Activated CD4-positive, alpha-beta T cell treated with anti-CD3 and anti-CD28 coated beads, Interleukin-2, amount 10 ng/mL, durations not matched to agents 7 days and 5 days (primary cell): ENCODE data around the gene TMEM81. TPM values are rescaled to one million over a fixed set of nuclear protein-coding genes. Genes with fewer than 3 reads are reported as not detected.

Experiments used
- CTCF ChIA-PET: fragments of 350-600 bp; sonication (Branson Sonifier 250); formaldehyde crosslinking; loops from one replicate; lab custom pipeline; 2021; ENCODE audit warnings: antibody characterized with exemption; lab: Charles Lee
- POLR2A ChIA-PET: fragments of 350-600 bp; sonication (Branson Sonifier 250); formaldehyde crosslinking; loops from one replicate; lab custom pipeline; 2021; ENCODE audit warnings: antibody characterized with exemption; lab: Charles Lee
- DNase-seq: peaks from one replicate; pipeline ENCODE4 v3.0.0-alpha.2; 2020
- H3K27ac Mint-ChIP-seq: one replicate; pipeline ENCODE4 v1.8.0; 2021; ENCODE audit warnings: mild to moderate bottlenecking, moderate library complexity, mixed read lengths
- H3K27me3 Mint-ChIP-seq: one replicate; pipeline ENCODE4 v1.8.0; 2021; ENCODE audit warnings: mixed read lengths
- H3K36me3 Mint-ChIP-seq: one replicate; pipeline ENCODE4 v1.8.0; 2021; ENCODE audit warnings: low read depth, mixed read lengths
- H3K4me1 Mint-ChIP-seq: one replicate; pipeline ENCODE4 v1.8.0; 2021; ENCODE audit warnings: mixed read lengths
- H3K4me3 Mint-ChIP-seq: one replicate; pipeline ENCODE4 v1.8.0; 2021; ENCODE audit warnings: mild to moderate bottlenecking, moderate library complexity, mixed read lengths
- H3K9me3 Mint-ChIP-seq: one replicate; pipeline ENCODE4 v1.8.0; 2021; ENCODE audit warnings: mixed read lengths
- total RNA-seq, 2 experiments: library from RNA; stranded (reverse); gene quantifications; one replicate each; pipeline ENCODE4 v1.2.3, GENCODE V29; 2021

TMEM81 gene
- total RNA-seq, 2 experiments from 2014 or later = 2.4 to 2.9 TPM

DNA sequence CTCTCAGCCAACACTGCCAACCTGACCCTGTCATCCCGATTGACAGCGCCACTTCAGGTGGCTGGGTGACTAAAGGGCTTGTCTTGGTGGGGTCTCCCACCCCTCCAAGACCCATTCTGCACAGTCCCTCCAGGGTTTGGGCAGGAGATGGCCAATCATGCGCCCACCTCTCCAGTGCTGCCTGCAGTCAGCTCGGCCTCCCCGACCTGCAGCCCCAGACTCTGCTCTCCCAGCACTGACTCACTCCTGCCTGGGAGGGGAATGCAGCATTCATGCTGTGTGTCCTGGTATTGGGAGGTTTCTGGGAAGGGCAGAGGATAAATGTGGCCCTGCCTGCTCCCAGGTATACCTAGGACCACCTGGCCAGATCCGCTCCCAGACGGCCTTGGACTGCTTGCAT lies 9.7 kb downstream of the TMEM81 start:
- H3K27me3 Mint-ChIP-seq = no peaks in the 10 kb centered on the region
- H3K9me3 Mint-ChIP-seq = no peaks in the 10 kb centered on the region
- H3K27ac Mint-ChIP-seq = no peak overlapping the region
- H3K4me3 Mint-ChIP-seq = no peak overlapping the region
- ChIA-PET POLR2A (no interaction called here), CTCF (interaction anchor here (0.9 kb wide), 1 partner anchor 12 kb away, joined by 3 read pairs; no protein-coding TSS in a partner anchor)
- H3K4me1 Mint-ChIP-seq = no peaks in the 10 kb centered on the region
- H3K36me3 Mint-ChIP-seq = no peaks in the 10 kb centered on the region
- no peak for DNase-seq

DNA sequence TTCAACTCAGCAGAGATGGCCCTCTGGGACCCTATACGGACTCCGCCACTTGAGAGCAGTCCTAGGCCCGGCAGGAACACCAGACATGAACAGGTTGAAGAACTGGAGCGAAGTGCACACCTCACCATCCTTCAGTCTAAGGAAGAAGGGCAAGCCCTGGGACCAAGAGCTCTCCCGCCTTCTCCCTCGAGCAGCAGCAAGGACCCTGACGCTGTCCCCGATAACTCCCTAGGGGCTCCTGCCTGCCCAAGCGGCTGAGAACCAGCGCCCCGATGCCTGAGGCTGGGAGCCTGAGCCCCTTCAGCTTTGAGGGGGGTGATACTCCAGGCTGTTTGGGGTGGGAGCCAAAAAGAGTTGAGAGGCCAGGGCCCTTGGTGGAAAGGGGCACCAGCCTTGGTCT lies 10.2 kb downstream of the TMEM81 start:
- Mint-ChIP-seq H3K9me3 (no peaks in the 10 kb centered on the region), H3K4me1 (no peaks in the 10 kb centered on the region), H3K27ac (no peak overlapping the region), H3K27me3 (no peaks in the 10 kb centered on the region), H3K36me3 (no peaks in the 10 kb centered on the region), H3K4me3 (no peak overlapping the region)
- CTCF ChIA-PET = interaction anchor here (0.8 to 0.9 kb wide), 2 partner anchors 13 to 38 kb away, joined by 3 read pairs; no protein-coding TSS in a partner anchor
- POLR2A ChIA-PET = no interaction called here
- no peak for DNase-seq

DNA sequence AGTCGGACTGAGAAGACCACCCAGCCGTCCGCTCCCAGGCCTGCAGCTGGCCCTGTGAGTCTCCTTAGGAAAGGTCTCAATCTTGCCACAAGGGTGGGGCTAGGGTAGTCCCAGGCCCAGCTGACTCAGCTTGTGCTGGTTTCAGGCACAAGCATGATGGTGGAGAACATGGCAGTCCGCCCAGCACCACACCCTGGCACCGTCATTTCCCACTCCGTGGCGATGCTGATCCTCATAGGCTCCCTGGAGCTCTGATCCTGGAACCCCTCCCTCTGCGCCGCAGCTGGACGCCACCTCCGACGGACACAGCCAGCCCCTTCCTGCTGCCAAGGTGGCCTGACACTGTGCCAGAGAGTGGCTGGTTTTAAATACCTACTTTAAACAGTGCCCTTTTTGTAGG lies 10.7 kb downstream of the TMEM81 start:
- POLR2A ChIA-PET = no interaction called here
- H3K27ac Mint-ChIP-seq = no peak overlapping the region
- CTCF ChIA-PET = interaction anchor here (0.8 kb wide), 1 partner anchor 38 kb away, joined by 3 read pairs; no protein-coding TSS in a partner anchor

DNA sequence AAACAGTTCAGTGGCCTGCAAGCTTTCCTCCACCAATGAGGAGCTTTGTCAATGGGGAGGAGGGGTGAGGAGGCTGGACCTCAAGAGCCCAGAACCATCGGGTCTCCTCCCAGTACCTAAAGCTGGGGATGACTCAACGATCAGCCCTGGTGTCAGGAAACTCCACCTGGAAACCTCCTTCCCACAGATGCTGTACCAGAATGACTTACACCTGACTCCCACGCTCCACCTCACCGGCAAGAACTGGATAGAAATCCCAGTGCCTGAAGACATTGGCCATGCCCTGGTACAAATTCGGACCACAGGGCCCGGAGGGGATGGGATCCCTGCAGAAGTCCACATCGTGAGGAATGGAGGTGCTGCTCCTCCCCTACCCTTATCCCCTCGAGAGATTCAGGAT lies 11.4 kb downstream of the TMEM81 start:
- no peak overlapping the region for H3K27ac Mint-ChIP-seq
- no peak overlapping the region for H3K4me3 Mint-ChIP-seq
- no peaks in the 10 kb centered on the region for H3K36me3 Mint-ChIP-seq
- POLR2A ChIA-PET = no interaction called here
- no peak for DNase-seq
- no peaks in the 10 kb centered on the region for H3K27me3 Mint-ChIP-seq
- CTCF ChIA-PET = interaction anchor here (0.8 to 2.3 kb wide), 4 partner anchors 10 to 39 kb away, joined by 3 to 11 read pairs (median 4); no protein-coding TSS in a partner anchor
- H3K9me3 Mint-ChIP-seq = no peaks in the 10 kb centered on the region
- no peaks in the 10 kb centered on the region for H3K4me1 Mint-ChIP-seq

More for the DNA sequence above, 10.7 kb downstream of the TMEM81 start:
- H3K36me3 Mint-ChIP-seq = no peaks in the 10 kb centered on the region
- no peak for DNase-seq
- no peak overlapping the region for H3K4me3 Mint-ChIP-seq
- no peaks in the 10 kb centered on the region for H3K4me1 Mint-ChIP-seq
- H3K9me3 Mint-ChIP-seq = no peaks in the 10 kb centered on the region
- no peaks in the 10 kb centered on the region for H3K27me3 Mint-ChIP-seq

DNA sequence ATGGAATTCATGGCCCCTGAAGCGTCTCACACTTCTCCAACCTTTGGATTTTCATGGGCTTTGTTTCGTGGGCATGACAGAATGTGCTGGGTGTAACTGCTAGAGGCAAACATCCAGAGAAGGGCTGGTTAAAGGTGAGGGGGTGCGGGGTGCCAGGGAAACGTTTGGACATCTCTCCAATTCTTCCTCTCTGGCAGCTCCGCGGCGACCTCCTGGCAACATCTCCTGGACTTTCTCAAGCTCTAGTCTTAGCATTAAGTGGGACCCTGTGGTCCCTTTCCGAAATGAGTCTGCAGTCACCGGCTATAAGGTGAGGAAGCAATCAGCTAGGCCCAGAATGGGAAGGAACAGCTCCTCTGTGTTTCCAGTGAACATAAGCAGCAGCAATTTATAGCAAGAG lies 12.0 kb downstream of the TMEM81 start:
- no peaks in the 10 kb centered on the region for H3K9me3 Mint-ChIP-seq
- no peak overlapping the region for H3K27ac Mint-ChIP-seq
- no peaks in the 10 kb centered on the region for H3K36me3 Mint-ChIP-seq
- POLR2A ChIA-PET = no interaction called here
- no peak overlapping the region for H3K4me3 Mint-ChIP-seq
- no peaks in the 10 kb centered on the region for H3K27me3 Mint-ChIP-seq
- no peaks in the 10 kb centered on the region for H3K4me1 Mint-ChIP-seq
- no peak for DNase-seq
- CTCF ChIA-PET = interaction anchor here (0.9 to 2.3 kb wide), 4 partner anchors 9 to 184 kb away, joined by 3 to 11 read pairs (median 4); no protein-coding TSS in a partner anchor

DNA sequence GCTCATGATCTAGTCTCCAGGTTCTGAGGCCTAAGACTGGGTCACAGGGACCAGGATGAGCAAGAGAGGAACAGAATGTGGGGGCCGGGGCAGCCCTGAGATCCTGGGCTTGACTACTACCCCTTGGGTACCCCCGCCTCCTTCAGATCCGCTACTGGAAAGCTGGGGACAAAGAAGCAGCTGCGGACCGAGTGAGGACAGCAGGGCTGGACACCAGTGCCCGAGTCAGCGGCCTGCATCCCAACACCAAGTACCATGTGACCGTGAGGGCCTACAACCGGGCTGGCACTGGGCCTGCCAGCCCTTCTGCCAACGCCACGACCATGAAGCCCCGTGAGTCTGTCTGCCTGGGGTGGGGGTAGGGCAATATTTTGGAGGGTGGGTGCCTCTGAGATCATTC lies 12.5 kb downstream of the TMEM81 start:
- H3K27me3 Mint-ChIP-seq = no peaks in the 10 kb centered on the region
- CTCF ChIA-PET = interaction anchor here (0.9 to 2.3 kb wide), 4 partner anchors 9 to 184 kb away, joined by 3 to 11 read pairs (median 4); no protein-coding TSS in a partner anchor

DNA sequence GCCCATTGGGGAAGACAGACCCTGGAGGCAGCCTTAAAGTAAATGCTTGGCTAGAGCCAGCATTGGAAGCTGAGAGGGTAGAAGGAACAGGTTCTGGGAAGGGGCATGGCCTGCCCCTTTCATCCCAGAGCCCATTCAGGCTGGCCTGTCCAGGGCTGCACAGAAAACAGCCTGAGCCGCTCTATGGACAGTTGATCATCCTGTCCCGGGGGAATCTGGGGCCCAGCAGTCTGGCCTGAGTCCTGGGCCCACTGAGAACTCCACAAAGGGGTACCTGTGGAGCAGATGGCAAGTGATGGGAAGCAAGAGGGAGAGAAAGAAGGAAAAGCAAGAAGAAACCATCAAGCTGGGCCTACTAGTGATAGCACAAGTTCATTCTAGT lies 13.2 kb downstream of the TMEM81 start:
- Mint-ChIP-seq H3K36me3 (no peaks in the 10 kb centered on the region), H3K9me3 (no peaks in the 10 kb centered on the region), H3K4me3 (no peak overlapping the region), H3K27ac (no peak overlapping the region), H3K27me3 (no peaks in the 10 kb centered on the region), H3K4me1 (no peaks in the 10 kb centered on the region)
- ChIA-PET CTCF (interaction anchor here (0.7 to 2.3 kb wide), 4 partner anchors 8 to 577 kb away, joined by 3 to 11 read pairs (median 5); no protein-coding TSS in a partner anchor), POLR2A (no interaction called here)
- DNase-seq = no peak

More for the DNA sequence above, 12.5 kb downstream of the TMEM81 start:
- Mint-ChIP-seq H3K4me1 (no peaks in the 10 kb centered on the region), H3K36me3 (no peaks in the 10 kb centered on the region), H3K27ac (no peak overlapping the region), H3K4me3 (no peak overlapping the region), H3K9me3 (no peaks in the 10 kb centered on the region)
- POLR2A ChIA-PET = no interaction called here
- DNase-seq = no peak

DNA sequence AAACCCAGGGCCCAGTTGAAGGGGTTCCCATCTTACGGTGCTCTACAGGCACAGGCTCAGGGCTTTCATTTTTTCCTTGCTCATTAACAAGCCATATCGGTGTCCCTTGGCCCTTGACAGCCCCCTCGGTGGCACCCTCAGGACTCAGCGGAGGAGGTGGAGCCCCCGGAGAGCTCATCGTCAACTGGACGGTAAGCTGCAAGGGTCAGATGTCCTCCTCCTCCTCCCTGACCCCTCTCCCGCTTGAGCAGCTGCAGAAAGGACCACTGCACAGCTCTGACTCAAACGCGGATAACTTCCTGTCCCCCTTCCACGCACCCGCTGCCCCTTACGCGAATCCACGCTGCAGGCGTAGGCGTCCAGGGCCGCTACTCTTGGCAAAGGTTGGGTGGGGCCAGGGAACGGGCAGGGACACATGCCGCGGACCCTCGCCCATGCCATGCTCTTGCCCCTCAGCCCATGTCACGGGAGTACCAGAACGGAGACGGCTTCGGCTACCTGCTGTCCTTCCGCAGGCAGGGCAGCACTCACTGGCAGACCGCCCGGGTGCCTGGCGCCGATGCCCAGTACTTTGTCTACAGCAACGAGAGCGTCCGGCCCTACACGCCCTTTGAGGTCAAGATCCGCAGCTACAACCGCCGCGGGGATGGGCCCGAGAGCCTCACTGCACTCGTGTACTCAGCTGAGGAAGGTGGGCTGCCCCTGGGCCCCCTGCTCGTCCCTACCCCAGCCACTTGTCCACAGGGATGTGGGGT lies 14.7 kb downstream of the TMEM81 start:
- H3K9me3 Mint-ChIP-seq = no peaks in the 10 kb centered on the region
- POLR2A ChIA-PET = no interaction called here
- H3K27ac Mint-ChIP-seq = no peak overlapping the region
- CTCF ChIA-PET = interaction anchor here (2.3 kb wide), 1 partner anchor 80 kb away, joined by 5 read pairs; no protein-coding TSS in a partner anchor
- H3K4me1 Mint-ChIP-seq = no peaks in the 10 kb centered on the region
- H3K36me3 Mint-ChIP-seq = no peaks in the 10 kb centered on the region
- H3K4me3 Mint-ChIP-seq = no peak overlapping the region
- DNase-seq = no peak
- no peaks in the 10 kb centered on the region for H3K27me3 Mint-ChIP-seq

DNA sequence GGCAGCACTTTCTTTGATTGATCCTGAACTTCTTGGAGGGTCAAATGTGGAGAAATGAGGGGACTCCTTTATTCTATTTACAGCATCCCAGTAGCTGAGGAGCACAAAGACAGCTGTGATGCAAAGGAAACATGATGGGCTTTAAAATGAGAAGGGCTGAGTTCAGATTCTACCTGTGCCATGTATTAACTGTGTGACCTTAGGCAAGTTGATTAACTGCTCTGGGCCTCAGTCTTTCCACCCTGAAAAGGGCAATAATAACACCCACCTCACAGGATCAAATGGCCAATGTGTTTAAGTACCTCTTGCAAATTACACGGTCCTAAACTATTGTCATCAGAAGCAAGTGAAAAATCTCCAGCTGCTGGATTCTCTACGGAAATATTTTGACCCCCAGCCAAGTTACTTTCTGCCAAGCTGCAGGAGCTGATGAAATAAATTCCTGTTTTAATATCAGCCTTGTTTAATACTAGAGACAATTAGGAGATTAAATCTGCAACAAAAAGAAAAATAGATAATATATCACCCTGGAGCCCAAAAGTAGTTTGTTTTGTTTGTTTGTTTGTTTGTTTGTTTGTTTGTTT lies 15.7 kb downstream of the TMEM81 start:
- POLR2A ChIA-PET = no interaction called here
- CTCF ChIA-PET = interaction anchor here (2.3 kb wide), 1 partner anchor 79 kb away, joined by 5 read pairs; no protein-coding TSS in a partner anchor
- no peak for DNase-seq

DNA sequence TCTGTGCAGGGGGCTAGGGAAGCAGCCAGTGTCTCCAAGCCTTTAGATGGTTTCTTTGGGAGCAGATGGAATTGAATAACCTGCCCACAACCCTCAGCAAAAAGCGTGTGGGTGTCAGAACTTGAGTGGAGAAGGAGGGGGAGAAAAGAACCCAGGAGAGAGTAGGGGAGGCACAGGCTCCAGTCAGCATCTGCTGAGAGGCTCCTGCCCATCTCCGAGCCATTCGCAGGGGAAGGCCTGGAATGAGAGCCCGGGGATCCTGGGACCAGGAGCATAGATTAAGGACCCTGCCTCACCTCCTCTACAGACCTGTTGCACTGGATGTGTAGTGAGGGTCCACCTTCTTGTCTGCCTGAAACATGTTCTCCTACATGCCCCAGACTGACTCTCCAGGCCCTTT lies 16.3 kb downstream of the TMEM81 start:
- no peaks in the 10 kb centered on the region for H3K36me3 Mint-ChIP-seq
- ChIA-PET POLR2A (no interaction called here), CTCF (no interaction called here)
- no peak overlapping the region for H3K27ac Mint-ChIP-seq
- no peaks in the 10 kb centered on the region for H3K27me3 Mint-ChIP-seq
- no peak for DNase-seq
- no peaks in the 10 kb centered on the region for H3K4me1 Mint-ChIP-seq
- H3K4me3 Mint-ChIP-seq = no peak overlapping the region
- no peaks in the 10 kb centered on the region for H3K9me3 Mint-ChIP-seq

More for the DNA sequence above, 15.7 kb downstream of the TMEM81 start:
- Mint-ChIP-seq H3K27me3 (no peaks in the 10 kb centered on the region), H3K9me3 (no peaks in the 10 kb centered on the region), H3K4me1 (no peaks in the 10 kb centered on the region), H3K27ac (no peak overlapping the region), H3K4me3 (no peak overlapping the region), H3K36me3 (no peaks in the 10 kb centered on the region)

DNA sequence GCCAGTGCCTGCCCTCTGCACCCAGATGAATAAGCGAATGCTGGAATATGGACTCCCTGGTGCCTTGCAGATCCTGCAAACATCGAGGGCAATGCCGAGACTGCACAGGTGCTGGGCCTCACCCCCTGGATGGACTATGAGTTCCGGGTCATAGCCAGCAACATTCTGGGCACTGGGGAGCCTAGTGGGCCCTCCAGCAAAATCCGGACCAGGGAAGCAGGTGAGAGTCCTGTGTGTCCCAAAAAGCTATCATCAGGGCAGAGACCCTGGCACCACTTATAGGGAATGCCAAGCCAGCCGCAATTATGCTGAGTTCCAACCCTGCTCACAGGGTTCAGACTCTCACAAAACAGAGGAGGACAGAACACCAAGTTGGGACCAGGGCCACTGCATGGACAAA lies 17.2 kb downstream of the TMEM81 start:
- no peaks in the 10 kb centered on the region for H3K9me3 Mint-ChIP-seq
- no peaks in the 10 kb centered on the region for H3K27me3 Mint-ChIP-seq
- H3K4me1 Mint-ChIP-seq = no peaks in the 10 kb centered on the region
- H3K27ac Mint-ChIP-seq = no peak overlapping the region
- H3K4me3 Mint-ChIP-seq = no peak overlapping the region
- no peak for DNase-seq
- CTCF ChIA-PET = no interaction called here
- H3K36me3 Mint-ChIP-seq = no peaks in the 10 kb centered on the region
- POLR2A ChIA-PET = no interaction called here

DNA sequence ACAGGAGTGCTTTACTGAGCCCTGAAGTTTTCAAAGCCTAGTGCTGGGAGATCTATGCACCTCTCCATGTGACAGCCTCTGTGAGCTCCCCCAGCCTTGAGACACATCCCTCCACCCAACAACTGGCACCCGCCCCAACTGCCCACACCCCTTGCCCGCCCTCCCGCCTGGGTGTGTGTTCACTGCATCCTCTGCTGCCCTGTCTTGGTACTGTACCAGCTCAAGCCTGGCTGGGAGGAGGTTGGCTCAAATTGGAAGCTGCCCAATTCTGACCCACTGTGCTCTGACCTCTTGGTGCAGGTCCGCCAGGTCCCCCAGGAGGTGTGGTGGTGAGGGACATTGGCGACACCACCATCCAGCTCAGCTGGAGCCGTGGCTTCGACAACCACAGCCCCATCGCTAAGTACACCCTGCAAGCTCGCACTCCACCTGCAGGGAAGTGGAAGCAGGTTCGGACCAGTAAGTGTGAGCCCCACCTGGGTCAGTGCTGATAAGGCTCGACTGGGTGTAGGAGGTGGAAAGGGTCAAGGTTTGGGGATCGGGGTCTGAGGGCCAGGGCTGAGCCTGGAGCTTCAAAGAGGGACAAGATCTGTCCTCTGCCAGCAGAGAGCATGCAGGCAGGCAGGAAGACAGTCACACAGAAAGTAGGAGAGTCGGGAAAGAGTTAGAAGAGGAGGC lies 18.0 kb downstream of the TMEM81 start:
- Mint-ChIP-seq H3K27ac (no peak overlapping the region), H3K36me3 (no peaks in the 10 kb centered on the region), H3K27me3 (no peaks in the 10 kb centered on the region), H3K4me1 (no peaks in the 10 kb centered on the region), H3K9me3 (no peaks in the 10 kb centered on the region), H3K4me3 (no peak overlapping the region)
- ChIA-PET POLR2A (no interaction called here), CTCF (interaction anchor here (0.7 kb wide), 1 partner anchor 76 kb away, joined by 3 read pairs; no protein-coding TSS in a partner anchor)
- DNase-seq = no peak
